HG02885 (cell line): ENCODE measurements around the gene SAMHD1.
"Not testable (repeated sequence)": the region's sequence is repeated elsewhere in the genome, so short reads cannot be mapped to it uniquely, and the experiment has no call there.

ENCODE experiments used
- ATAC-seq: cut with Tn5 transposase; IDR thresholded peaks from one replicate; pipeline ENCODE4 v1.9.1; 2021; ENCODE audit warnings: mild to moderate bottlenecking; ENCODE audit not compliant: unreplicated experiment, poor library complexity

The SAMHD1 gene

GRCh38 chr20:36878941-36879340 is 72.6 kb downstream of the SAMHD1 start:
- ATAC-seq = no peak

GRCh38 chr20:36876473-36876833 is 75.1 kb downstream of the SAMHD1 start:
- ATAC-seq = no peak

GRCh38 chr20:36875702-36876472 is 75.6 kb downstream of the SAMHD1 start, which contains the start of gene TLDC2:
TLDC2 (plus strand) TSS chr20:36876138; CDS start chr20:36876175, 37 bp downstream.
- no peak for ATAC-seq

GRCh38 chr20:36875093-36875492 is 76.4 kb downstream of the SAMHD1 start:
- ATAC-seq = not testable (repeated sequence)

GRCh38 chr20:36873498-36874189 is 77.9 kb downstream of the SAMHD1 start:
- no peak for ATAC-seq

GRCh38 chr20:36872852-36873251 is 78.7 kb downstream of the SAMHD1 start:
- ATAC-seq = no peak

GRCh38 chr20:36871640-36872570 is 79.6 kb downstream of the SAMHD1 start:
- ATAC-seq = no peak

- no peak for ATAC-seq
Observed at GRCh38 chr20:36866681-36867495, 84.6 kb downstream of the SAMHD1 start.

GRCh38 chr20:36866164-36866563 is 85.3 kb downstream of the SAMHD1 start:
- ATAC-seq = no peak

GRCh38 chr20:36865861-36866149 is 85.7 kb downstream of the SAMHD1 start:
- no peak for ATAC-seq

GRCh38 chr20:36865076-36865860 is 86.2 kb downstream of the SAMHD1 start:
- ATAC-seq = no peak

GRCh38 chr20:36862857-36863668 is 88.4 kb downstream of the SAMHD1 start:
- peak; percentile 52 for ATAC-seq

- no peak for ATAC-seq
Observed at GRCh38 chr20:36861875-36862801, 89.4 kb downstream of the SAMHD1 start.

GRCh38 chr20:36861625-36861874 is 90.0 kb downstream of the SAMHD1 start:
- ATAC-seq = no peak

- ATAC-seq = no peak
Observed at GRCh38 chr20:36860811-36861624, 90.5 kb downstream of the SAMHD1 start.

- no peak for ATAC-seq
Observed at GRCh38 chr20:36860339-36860738, 91.2 kb downstream of the SAMHD1 start.
